Astrocyte of the spinal cord (primary cell): ENCODE results near the gene KNTC1.
"Not testable (repeated sequence)": the region's sequence is repeated elsewhere in the genome, so short reads cannot be mapped to it uniquely, and the experiment has no call there.

Experiments used
- DNase-seq: peaks from one replicate; pipeline ENCODE4 v3.0.0; 2011; ENCODE audit warnings: low read depth, low spot score
- H3K4me3 ChIP-seq: 2 replicates; pipeline ENCODE4 v1.5.1; 2011; ENCODE audit warnings: low read depth, mild to moderate bottlenecking, low read length, moderate library complexity
- CTCF ChIP-seq: IDR thresholded peaks from 2 replicates; pipeline ENCODE4 v1.5.1; 2012; ENCODE audit warnings: low read depth, mild to moderate bottlenecking, low read length, inconsistent platforms
- in situ Hi-C: cut with HindIII; loops from 2 replicates; pipeline ENCODE4 v1.10.0; 2017; ENCODE audit warnings: low sequenced_read_pairs

Gene KNTC1

GRCh38 chr12:122563361-122563760, 36.3 kb downstream of the KNTC1 start:
- TF ChIP-seq CTCF = no peak
- no peak for DNase-seq
- H3K4me3 ChIP-seq = no peak overlapping the region
- in situ Hi-C loops = no loop called here

GRCh38 chr12:122566816-122567215, 39.8 kb downstream of the KNTC1 start:
- in situ Hi-C loops, DNase-seq, H3K4me3 ChIP-seq: not testable (repeated sequence)

GRCh38 chr12:122569288-122569687, 42.2 kb downstream of the KNTC1 start:
- no peak overlapping the region for H3K4me3 ChIP-seq
- no peak for DNase-seq
- in situ Hi-C loops = no loop called here
- no peak for TF ChIP-seq CTCF

- H3K4me3 ChIP-seq, in situ Hi-C loops, DNase-seq: not testable (repeated sequence)
Measured at GRCh38 chr12:122570006-122570405, 43.0 kb downstream of the KNTC1 start.

GRCh38 chr12:122571821-122572220, 44.8 kb downstream of the KNTC1 start:
- in situ Hi-C loops = no loop called here
- H3K4me3 ChIP-seq = no peak overlapping the region
- no peak for TF ChIP-seq CTCF
- no peak for DNase-seq

GRCh38 chr12:122583294-122583693, 56.2 kb downstream of the KNTC1 start:
- H3K4me3 ChIP-seq, DNase-seq, in situ Hi-C loops: not testable (repeated sequence)

- in situ Hi-C loops = no loop called here
- H3K4me3 ChIP-seq = no peak overlapping the region
- no peak for DNase-seq
- no peak for TF ChIP-seq CTCF
Measured at GRCh38 chr12:122584177-122584863, 57.3 kb downstream of the KNTC1 start.

GRCh38 chr12:122590990-122591389, 63.9 kb downstream of the KNTC1 start:
- no peak for DNase-seq
- no peak overlapping the region for H3K4me3 ChIP-seq
- in situ Hi-C loops = no loop called here
- no peak for TF ChIP-seq CTCF

- H3K4me3 ChIP-seq, in situ Hi-C loops, DNase-seq: not testable (repeated sequence)
Measured at GRCh38 chr12:122591966-122592365, 64.9 kb downstream of the KNTC1 start.

- in situ Hi-C loops, H3K4me3 ChIP-seq, DNase-seq: not testable (repeated sequence)
Measured at GRCh38 chr12:122592543-122592942, 65.5 kb downstream of the KNTC1 start.
